Tibial nerve (tissue), 4 donors: Measurements from ENCODE around the gene CPNE4. TPM values are rescaled to one million over a fixed set of nuclear protein-coding genes. Genes with fewer than 3 reads are reported as not detected.

Experiments used
- DNase-seq, 2 donors: peaks; one replicate each; pipeline ENCODE4 v3.0.0-alpha.2; 2019; ENCODE audit warnings: low spot score in 2 of 2
- H3K27ac ChIP-seq, 4 donors: fragments of 200-600 bp; sonication (generic) in 3 of 4; one replicate each; pipeline ENCODE4 v1.5.1; 2017 to 2019; ENCODE audit warnings: mild to moderate bottlenecking in 1 of 4
- H3K27me3 ChIP-seq, 2 donors: fragments of 200-600 bp; sonication (generic) in 1 of 2; one replicate each; pipeline versions ENCODE4 v1.5.1 to v1.6.0; 2017 to 2019
- H3K36me3 ChIP-seq, 3 donors: fragments of 200-600 bp; sonication (generic); one replicate each; pipeline ENCODE4 v1.5.1; 2018 to 2019
- H3K4me1 ChIP-seq, 4 donors: fragments of 200-600 bp; sonication (generic) in 3 of 4; one replicate each; pipeline ENCODE4 v1.5.1; 2017 to 2019
- H3K4me3 ChIP-seq, 4 donors: fragments of 200-600 bp; sonication (generic) in 3 of 4; one replicate each; pipeline ENCODE4 v1.5.1; 2017 to 2019; ENCODE audit warnings: mild to moderate bottlenecking in 1 of 4, moderate library complexity in 1 of 4
- H3K9me3 ChIP-seq, 4 donors: fragments of 200-600 bp; sonication (generic) in 3 of 4; one replicate each; pipeline ENCODE4 v1.5.1; 2017 to 2019
- EP300 ChIP-seq, 2 donors: sonication (generic); formaldehyde crosslinking; IDR thresholded peaks; one replicate each; pipeline ENCODE4 v1.6.1; 2017; ENCODE audit warnings: antibody characterized with exemption in 2 of 2, mild to moderate bottlenecking in 1 of 2
- POLR2A ChIP-seq, 2 donors: fragments of 450-650 bp; IDR thresholded peaks; one replicate each; pipeline ENCODE4 v1.6.1; 2017; ENCODE audit warnings: antibody characterized with exemption in 2 of 2, mild to moderate bottlenecking in 2 of 2, moderate library complexity in 2 of 2
- WGBS, 2 donors: methylation state at CpG; one replicate each; pipeline ENCODE4 v1.1.5; 2018; 5-methylcytosine and 5-hydroxymethylcytosine counted together
- total RNA-seq, 4 donors: library from RNA; depleted of rRNA; stranded (reverse); fragments of >200 nt; gene quantifications; one replicate each; pipeline ENCODE4 v1.1.0, GENCODE V29; 2016
- TF ChIP-seq, protein P1 (sequence below), 5 experiments: fragments of 200-600 bp in 3 of 5; fragments of 450-650 bp in 2 of 5; sonication (generic) in 3 of 5; IDR thresholded peaks; one replicate each; pipeline ENCODE4 v1.5.1; 2016 to 2019; ENCODE audit warnings: antibody characterized with exemption in 5 of 5, mild to moderate bottlenecking in 3 of 5, moderate library complexity in 2 of 5

The CPNE4 gene
- total RNA-seq, 4 donors from 2014 or later: 0.20 TPM; not detected in 3

DNA sequence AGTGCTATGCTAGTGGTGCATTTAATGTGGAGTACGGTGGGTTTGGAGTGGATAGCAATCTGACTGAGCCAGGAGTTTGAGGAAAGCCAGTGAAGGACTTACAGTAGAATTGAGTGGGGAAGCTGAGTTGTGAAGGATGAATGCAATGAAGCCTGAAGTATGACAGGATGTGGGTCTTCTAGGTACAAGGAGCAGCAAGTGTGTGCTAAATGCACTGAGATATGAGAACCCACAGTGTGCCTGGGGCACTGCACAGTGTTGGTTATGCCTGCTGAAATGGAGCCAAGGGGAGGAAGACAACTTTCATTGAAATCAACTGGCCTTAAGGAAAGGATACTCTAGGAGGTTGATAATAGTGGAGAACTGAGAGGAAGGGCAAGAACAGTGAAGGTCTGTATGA, 426.5 kb downstream of the CPNE4 start:
- Histone ChIP-seq H3K36me3 (no peaks in the 10 kb centered on the region), H3K4me1 (no peaks in the 10 kb centered on the region), H3K4me3 (no peak overlapping the region), H3K27me3 (no peaks in the 10 kb centered on the region), H3K27ac (no peak overlapping the region), H3K9me3 (no peaks in the 10 kb centered on the region)
- no peak for DNase-seq
- TF ChIP-seq EP300 (IDR thresholded peaks at IDR 0.05) (no peak), POLR2A (IDR thresholded peaks at IDR 0.05) (no peak)
- TF ChIP-seq, protein P1, sequence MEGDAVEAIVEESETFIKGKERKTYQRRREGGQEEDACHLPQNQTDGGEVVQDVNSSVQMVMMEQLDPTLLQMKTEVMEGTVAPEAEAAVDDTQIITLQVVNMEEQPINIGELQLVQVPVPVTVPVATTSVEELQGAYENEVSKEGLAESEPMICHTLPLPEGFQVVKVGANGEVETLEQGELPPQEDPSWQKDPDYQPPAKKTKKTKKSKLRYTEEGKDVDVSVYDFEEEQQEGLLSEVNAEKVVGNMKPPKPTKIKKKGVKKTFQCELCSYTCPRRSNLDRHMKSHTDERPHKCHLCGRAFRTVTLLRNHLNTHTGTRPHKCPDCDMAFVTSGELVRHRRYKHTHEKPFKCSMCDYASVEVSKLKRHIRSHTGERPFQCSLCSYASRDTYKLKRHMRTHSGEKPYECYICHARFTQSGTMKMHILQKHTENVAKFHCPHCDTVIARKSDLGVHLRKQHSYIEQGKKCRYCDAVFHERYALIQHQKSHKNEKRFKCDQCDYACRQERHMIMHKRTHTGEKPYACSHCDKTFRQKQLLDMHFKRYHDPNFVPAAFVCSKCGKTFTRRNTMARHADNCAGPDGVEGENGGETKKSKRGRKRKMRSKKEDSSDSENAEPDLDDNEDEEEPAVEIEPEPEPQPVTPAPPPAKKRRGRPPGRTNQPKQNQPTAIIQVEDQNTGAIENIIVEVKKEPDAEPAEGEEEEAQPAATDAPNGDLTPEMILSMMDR (IDR thresholded peaks at IDR 0.05): no peak
- 89 to 97% methylated on average over 1 of the region's 1 CpG for WGBS, 2 donors

DNA sequence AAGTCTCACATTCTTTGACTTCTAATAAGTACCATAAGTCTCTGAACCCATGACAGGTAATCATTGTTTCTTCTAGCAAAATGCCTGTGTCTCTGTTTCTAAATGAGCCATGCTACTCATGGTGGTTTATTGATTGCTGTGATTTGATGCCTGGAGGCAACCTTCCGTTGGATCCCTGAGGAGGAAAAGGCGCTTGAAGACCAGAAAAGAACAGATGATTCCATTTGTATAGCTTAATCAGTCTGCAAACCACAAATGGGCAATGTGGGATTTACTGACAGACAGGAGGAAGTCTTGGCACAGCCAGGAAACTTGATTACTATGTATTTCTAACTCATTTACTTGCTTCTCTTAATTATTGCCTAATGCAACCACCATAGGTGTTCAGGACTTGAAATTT, 428.9 kb downstream of the CPNE4 start:
- 46 to 57% methylated on average over 2 of the region's 2 CpGs for WGBS, 2 donors
- Histone ChIP-seq H3K9me3 (no peaks in the 10 kb centered on the region), H3K27ac (no peak overlapping the region), H3K36me3 (no peaks in the 10 kb centered on the region), H3K27me3 (no peaks in the 10 kb centered on the region), H3K4me3 (no peak overlapping the region), H3K4me1 (no peaks in the 10 kb centered on the region)
- TF ChIP-seq, protein P1 (IDR thresholded peaks at IDR 0.05): no peak
- no peak for TF ChIP-seq EP300 (IDR thresholded peaks at IDR 0.05)
- no peak for TF ChIP-seq POLR2A (IDR thresholded peaks at IDR 0.05)
- DNase-seq: no peak

DNA sequence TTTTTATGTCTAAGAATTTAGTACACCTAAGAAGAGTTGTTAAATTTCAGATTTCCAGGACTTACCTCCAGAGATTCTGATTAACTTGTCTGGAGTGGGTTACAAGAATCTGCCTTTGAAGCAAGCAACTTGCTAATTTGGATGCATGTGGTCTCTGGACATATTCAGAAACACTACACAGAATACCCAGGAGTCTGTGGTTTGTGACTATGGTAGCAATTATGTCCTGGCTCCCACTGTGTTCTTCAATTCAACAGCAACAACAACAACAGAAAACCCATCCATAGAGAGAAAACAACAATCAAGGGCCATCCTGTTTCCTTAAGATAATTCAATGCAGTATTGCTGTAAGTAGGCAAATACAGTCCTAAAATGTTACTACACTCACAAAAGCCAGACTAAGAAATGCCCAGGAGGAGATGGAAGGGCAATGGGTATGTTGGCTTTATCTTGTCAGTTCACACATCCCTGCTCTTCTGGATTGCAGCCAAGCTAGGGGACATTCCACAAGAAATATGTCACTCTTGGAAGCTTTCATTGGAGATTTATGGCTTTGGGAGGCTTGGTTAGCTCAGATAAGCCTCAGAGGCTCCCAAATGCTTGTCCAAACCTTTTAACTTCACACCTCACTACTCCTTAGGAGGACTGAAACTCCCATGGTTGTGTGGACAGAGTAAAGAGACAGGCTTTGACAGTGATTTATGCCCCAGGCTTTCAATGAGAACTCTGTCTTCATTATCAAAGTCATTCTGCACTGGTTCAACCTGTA, 432.6 kb downstream of the CPNE4 start:
- no peaks in the 10 kb centered on the region for H3K4me1 ChIP-seq
- no peak overlapping the region for H3K27ac ChIP-seq
- no peaks in the 10 kb centered on the region for H3K36me3 ChIP-seq
- no peak overlapping the region for H3K4me3 ChIP-seq
- TF ChIP-seq EP300 (IDR thresholded peaks at IDR 0.05) (no peak), POLR2A (IDR thresholded peaks at IDR 0.05) (no peak)
- TF ChIP-seq, protein P1 (IDR thresholded peaks at IDR 0.05): no peak
- no peak for DNase-seq
- no peaks in the 10 kb centered on the region for H3K27me3 ChIP-seq
- no peaks in the 10 kb centered on the region for H3K9me3 ChIP-seq

DNA sequence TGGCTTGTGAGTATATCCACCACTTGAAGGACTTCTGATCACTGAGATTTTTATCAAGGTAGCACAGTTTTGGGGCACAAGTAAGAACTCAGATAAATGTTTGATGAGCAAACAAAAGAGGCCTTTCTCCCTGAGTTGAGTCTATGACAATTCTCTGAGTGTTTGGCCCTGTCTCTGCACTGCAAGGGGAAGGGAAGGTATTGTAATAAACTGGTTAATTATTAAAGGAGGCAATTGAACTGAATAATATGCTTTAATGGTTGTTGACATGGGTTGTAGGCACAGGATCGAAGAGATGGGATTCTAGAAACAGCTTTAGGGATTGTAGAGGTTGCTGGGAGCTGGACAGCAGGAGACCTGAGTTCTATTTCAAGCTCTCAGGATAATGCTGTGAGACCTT, 437.0 kb downstream of the CPNE4 start:
- no peak for DNase-seq
- TF ChIP-seq POLR2A (IDR thresholded peaks at IDR 0.05): no peak
- TF ChIP-seq, protein P1 (IDR thresholded peaks at IDR 0.05): no peak
- TF ChIP-seq EP300 (IDR thresholded peaks at IDR 0.05): no peak
- Histone ChIP-seq H3K27me3 (no peaks in the 10 kb centered on the region), H3K36me3 (no peaks in the 10 kb centered on the region), H3K27ac (no peak overlapping the region), H3K9me3 (no peaks in the 10 kb centered on the region), H3K4me3 (no peak overlapping the region), H3K4me1 (no peaks in the 10 kb centered on the region)
- WGBS, 2 donors: 57% methylated on average over 1 of the region's 1 CpG

DNA sequence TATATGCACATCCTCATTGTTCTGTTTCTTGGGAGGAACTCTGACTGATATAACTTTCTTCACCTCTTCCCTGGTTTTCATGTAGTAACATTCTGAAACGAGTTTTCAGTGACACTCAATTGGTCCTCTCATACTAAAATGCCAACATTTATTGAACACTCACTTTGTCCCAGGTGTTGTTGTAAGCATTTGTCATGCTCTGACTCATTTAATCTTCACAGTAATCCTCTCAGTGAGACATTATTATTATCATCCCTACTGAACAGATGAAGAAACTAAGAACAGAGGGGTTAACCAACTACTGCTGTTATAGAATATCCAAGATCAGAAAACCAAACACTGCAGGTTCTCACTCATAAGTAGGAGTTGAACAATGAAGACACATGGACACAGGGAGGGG, 437.9 kb downstream of the CPNE4 start:
- Histone ChIP-seq H3K9me3 (no peaks in the 10 kb centered on the region), H3K4me1 (no peaks in the 10 kb centered on the region), H3K27ac (no peak overlapping the region), H3K4me3 (no peak overlapping the region), H3K36me3 (no peaks in the 10 kb centered on the region), H3K27me3 (no peaks in the 10 kb centered on the region)
- 63 to 65% methylated on average over 1 of the region's 1 CpG for WGBS, 2 donors
- DNase-seq: no peak
- TF ChIP-seq POLR2A (IDR thresholded peaks at IDR 0.05) (no peak), EP300 (IDR thresholded peaks at IDR 0.05) (no peak)
- TF ChIP-seq, protein P1 (IDR thresholded peaks at IDR 0.05): no peak
